Upper lobe of left lung (tissue), 4 donors: Measurements from ENCODE around the gene PCGF1.

Experiments
- CTCF ChIP-seq, 6 experiments: fragments of 450-650 bp in 4 of 6; fragments of 200-600 bp in 2 of 6; sonication (generic) in 2 of 6; IDR thresholded peaks; one replicate each; pipeline ENCODE4 v1.5.1; 2016 to 2019; ENCODE audit warnings: antibody characterized with exemption in 6 of 6
- EP300 ChIP-seq, 4 donors: sonication (generic); formaldehyde crosslinking; IDR thresholded peaks; one replicate each; pipeline ENCODE4 v1.5.1; 2017; ENCODE audit warnings: antibody characterized with exemption in 4 of 4, control low read depth in 2 of 4
- POLR2A ChIP-seq, 4 donors: fragments of 450-650 bp; IDR thresholded peaks; one replicate each; pipeline ENCODE4 v1.5.1; 2016 to 2017; ENCODE audit warnings: antibody characterized with exemption in 4 of 4, mild to moderate bottlenecking in 2 of 4

- TF ChIP-seq CTCF (IDR thresholded peaks at IDR 0.05) (no peak), EP300 (IDR thresholded peaks at IDR 0.05) (no peak), POLR2A (IDR thresholded peaks at IDR 0.05) (no peak)
Measured at GRCh38 chr2:74458938-74459363, 48.5 kb downstream of the PCGF1 start.
